ENCODE measurements around the gene CALD1. TPM values are rescaled to one million over a fixed set of nuclear protein-coding genes. Genes with fewer than 3 reads are reported as not detected.

Gene CALD1
- total RNA-seq, 2 donors from 2014 or later, result 307 to 314 TPM

DNA sequence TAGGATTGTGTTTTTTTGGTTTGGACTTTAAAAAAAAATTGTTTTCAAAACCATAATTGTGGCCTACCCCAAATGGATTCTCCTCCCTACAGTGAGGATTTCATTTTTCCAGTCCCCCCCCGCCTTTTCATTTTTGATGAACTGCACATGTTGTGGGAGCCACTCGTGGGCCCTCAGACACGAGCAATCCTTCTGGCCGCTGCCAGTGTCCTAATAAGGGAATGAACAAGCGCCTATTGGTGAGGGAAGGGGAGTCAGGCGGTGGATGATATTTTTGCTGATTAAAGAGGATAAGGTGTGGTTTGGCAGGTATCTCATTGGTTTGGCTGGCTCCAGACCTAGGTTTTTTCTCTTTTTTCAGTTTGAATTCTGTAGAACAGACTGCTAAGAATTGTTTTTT is 128.2 kb downstream of the CALD1 start:
- no peaks in the 10 kb centered on the region for H3K27me3 ChIP-seq (replicated peaks; ENCODE audit: insufficient read depth)

DNA sequence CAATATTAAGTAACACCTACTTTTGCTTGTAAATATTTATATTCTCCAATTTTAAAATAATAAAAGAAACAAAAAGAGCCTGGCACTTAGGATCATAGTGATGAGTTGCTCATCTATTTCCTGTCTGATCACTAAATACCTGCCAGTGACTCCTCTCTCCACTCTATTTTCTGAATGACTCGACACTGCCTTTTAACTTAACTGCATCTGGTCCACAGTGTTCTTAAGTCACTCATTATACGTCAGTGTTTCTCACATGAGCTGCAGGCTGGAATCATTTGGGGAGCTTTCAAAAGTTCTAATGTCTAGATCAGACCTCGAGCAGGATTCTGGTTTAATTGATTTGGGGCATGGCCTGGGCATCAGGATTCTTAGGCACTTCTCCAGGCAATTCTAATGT is 128.9 kb downstream of the CALD1 start:
- DNase-seq (ENCODE audit: low spot score), result no peak
- H3K27ac ChIP-seq, result peak overlapping the region in 1 of 2 donors; percentile 26

More for the DNA sequence above, 128.2 kb downstream of the CALD1 start:
- TF ChIP-seq, protein P1, sequence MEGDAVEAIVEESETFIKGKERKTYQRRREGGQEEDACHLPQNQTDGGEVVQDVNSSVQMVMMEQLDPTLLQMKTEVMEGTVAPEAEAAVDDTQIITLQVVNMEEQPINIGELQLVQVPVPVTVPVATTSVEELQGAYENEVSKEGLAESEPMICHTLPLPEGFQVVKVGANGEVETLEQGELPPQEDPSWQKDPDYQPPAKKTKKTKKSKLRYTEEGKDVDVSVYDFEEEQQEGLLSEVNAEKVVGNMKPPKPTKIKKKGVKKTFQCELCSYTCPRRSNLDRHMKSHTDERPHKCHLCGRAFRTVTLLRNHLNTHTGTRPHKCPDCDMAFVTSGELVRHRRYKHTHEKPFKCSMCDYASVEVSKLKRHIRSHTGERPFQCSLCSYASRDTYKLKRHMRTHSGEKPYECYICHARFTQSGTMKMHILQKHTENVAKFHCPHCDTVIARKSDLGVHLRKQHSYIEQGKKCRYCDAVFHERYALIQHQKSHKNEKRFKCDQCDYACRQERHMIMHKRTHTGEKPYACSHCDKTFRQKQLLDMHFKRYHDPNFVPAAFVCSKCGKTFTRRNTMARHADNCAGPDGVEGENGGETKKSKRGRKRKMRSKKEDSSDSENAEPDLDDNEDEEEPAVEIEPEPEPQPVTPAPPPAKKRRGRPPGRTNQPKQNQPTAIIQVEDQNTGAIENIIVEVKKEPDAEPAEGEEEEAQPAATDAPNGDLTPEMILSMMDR (IDR thresholded peaks at IDR 0.05), result no peak
- TF ChIP-seq POLR2AphosphoS5 (IDR thresholded peaks at IDR 0.05), result peak; percentile 20
- Histone ChIP-seq H3K36me3 (no peaks in the 10 kb centered on the region), H3K4me1 (replicated peaks) (no peaks in the 10 kb centered on the region), H3K4me3 (no peak overlapping the region), H3K27ac (peak overlapping the region; percentile 7 to 26), H3K9me3 (no peaks in the 10 kb centered on the region)
- WGBS, result 50% methylated on average over 6 of the region's 6 CpGs
- DNase-seq (ENCODE audit: low spot score), result no peak
- intact Hi-C loops (cut with DNase I), result no loop called here

DNA sequence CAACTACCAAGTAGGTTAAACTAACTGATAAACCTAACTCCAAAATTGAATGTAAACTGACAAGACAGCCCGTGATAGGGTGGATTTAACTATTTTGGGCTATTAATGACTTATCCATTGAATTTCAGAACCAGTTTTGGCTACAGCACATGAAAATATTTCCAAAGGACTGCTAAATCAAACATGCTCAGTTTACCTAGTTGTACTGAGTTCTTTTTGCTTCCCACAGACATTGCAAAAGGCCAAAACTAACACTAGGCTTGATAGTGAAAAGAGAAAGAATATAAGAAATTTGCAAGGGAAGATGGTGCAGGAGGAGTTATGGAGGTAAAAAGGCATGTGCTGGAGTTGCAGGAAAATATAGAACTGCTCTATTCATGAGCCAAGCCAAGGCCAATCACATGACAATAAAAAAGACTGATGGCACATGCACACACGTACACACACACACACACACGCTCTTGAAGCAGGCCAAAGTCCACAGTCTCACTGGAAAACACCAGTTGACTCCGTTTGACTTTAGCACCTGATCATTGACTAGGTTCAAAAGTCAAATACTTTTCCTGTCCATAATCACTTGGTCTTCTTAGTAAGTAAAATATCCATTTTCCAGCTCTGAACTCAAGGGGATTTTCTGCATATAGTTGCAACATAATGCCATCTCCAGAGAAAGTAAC is 130.9 kb downstream of the CALD1 start:
- H3K27me3 ChIP-seq (replicated peaks; ENCODE audit: insufficient read depth), result no peaks in the 10 kb centered on the region
- 67% methylated on average over 4 of the region's 4 CpGs for WGBS
- no peaks in the 10 kb centered on the region for H3K4me1 ChIP-seq (replicated peaks)
- H3K9me3 ChIP-seq, result no peaks in the 10 kb centered on the region
- DNase-seq (ENCODE audit: low spot score), result no peak
- no peak overlapping the region for H3K4me3 ChIP-seq
- H3K27ac ChIP-seq, result no peak overlapping the region
- no peak for TF ChIP-seq POLR2AphosphoS5 (IDR thresholded peaks at IDR 0.05)
- TF ChIP-seq, protein P1 (IDR thresholded peaks at IDR 0.05), result no peak
- no peak for TF ChIP-seq POLR2A (IDR thresholded peaks at IDR 0.05)
- intact Hi-C loops (cut with DNase I), result no loop called here
- H3K36me3 ChIP-seq, result no peaks in the 10 kb centered on the region

More for the DNA sequence above, 128.9 kb downstream of the CALD1 start:
- H3K9me3 ChIP-seq, result no peaks in the 10 kb centered on the region
- 44% methylated on average over 3 of the region's 3 CpGs for WGBS
- H3K4me3 ChIP-seq, result no peak overlapping the region
- TF ChIP-seq POLR2A (IDR thresholded peaks at IDR 0.05) (no peak), POLR2AphosphoS5 (IDR thresholded peaks at IDR 0.05) (no peak)
- TF ChIP-seq, protein P1 (IDR thresholded peaks at IDR 0.05), result no peak
- intact Hi-C loops (cut with DNase I), result no loop called here
- no peaks in the 10 kb centered on the region for H3K36me3 ChIP-seq
- H3K4me1 ChIP-seq (replicated peaks), result no peaks in the 10 kb centered on the region
- H3K27me3 ChIP-seq (replicated peaks; ENCODE audit: insufficient read depth), result no peaks in the 10 kb centered on the region

DNA sequence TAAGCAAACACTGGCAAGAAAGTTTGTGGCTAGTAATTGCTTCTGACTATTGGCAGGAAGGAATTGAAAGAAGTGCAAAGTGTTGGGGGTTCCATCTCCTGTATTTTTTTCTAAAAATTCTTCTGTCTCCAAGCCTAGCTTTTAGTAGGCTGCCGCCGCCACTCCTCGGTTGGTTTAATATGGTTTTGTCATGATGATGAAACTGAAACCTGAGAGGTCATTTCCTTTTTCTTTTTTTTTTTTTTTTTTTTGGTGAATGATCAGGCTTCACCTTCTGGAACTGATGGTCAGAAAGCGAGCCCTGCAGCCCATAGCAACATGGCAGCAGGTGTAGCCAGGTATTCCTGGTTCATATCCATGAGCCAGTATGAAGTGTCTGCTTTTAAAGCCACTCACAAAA is 131.5 kb downstream of the CALD1 start:
- Histone ChIP-seq H3K9me3 (no peaks in the 10 kb centered on the region), H3K27me3 (replicated peaks; ENCODE audit: insufficient read depth) (no peaks in the 10 kb centered on the region), H3K4me3 (no peak overlapping the region), H3K4me1 (replicated peaks) (no peaks in the 10 kb centered on the region), H3K36me3 (no peaks in the 10 kb centered on the region), H3K27ac (no peak overlapping the region)
- DNase-seq (ENCODE audit: low spot score), result no peak
- WGBS, result 82% methylated on average over 4 of the region's 4 CpGs
- intact Hi-C loops (cut with DNase I), result no loop called here
- TF ChIP-seq POLR2A (IDR thresholded peaks at IDR 0.05) (no peak), POLR2AphosphoS5 (IDR thresholded peaks at IDR 0.05) (no peak)
- TF ChIP-seq, protein P1 (IDR thresholded peaks at IDR 0.05), result no peak

Measured in prostate gland (tissue), 2 donors.